ENCODE data around the gene FMO4.
"Not testable (repeated sequence)": the region's sequence is repeated elsewhere in the genome, so short reads cannot be mapped to it uniquely, and the experiment has no call there.

FMO4 gene, protein sequence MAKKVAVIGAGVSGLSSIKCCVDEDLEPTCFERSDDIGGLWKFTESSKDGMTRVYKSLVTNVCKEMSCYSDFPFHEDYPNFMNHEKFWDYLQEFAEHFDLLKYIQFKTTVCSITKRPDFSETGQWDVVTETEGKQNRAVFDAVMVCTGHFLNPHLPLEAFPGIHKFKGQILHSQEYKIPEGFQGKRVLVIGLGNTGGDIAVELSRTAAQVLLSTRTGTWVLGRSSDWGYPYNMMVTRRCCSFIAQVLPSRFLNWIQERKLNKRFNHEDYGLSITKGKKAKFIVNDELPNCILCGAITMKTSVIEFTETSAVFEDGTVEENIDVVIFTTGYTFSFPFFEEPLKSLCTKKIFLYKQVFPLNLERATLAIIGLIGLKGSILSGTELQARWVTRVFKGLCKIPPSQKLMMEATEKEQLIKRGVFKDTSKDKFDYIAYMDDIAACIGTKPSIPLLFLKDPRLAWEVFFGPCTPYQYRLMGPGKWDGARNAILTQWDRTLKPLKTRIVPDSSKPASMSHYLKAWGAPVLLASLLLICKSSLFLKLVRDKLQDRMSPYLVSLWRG

DNA sequence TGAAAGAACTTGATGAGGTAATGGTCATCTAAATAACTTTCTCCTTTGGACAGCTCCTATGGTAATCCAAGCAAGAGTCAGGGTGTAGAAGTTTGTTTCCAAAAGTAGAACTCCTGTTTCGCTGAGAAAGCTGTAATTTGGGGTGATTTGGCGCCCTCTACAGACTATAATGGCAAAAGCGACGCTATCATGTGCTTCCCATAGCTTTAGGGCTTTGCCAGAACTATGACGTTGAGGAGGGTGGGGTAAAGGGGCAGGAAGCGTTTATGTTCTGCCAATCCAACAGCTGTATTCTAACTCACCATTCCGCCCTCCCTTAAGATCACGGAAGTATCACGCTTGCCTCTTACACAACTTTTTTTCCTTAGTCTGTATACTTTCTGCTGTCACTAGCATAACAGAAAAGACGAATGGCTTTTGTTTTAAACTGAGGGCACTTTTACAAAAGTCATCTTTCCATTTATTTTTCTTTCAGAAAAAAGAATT is at the start of gene FMO4:
TSS of gene FMO4 (plus strand) at position 349 of the 486 bp plus-strand sequence. CDS start 5,643 bp downstream, outside the sequence.
- peak; percentile 70 to 82 for DNase-seq

DNA sequence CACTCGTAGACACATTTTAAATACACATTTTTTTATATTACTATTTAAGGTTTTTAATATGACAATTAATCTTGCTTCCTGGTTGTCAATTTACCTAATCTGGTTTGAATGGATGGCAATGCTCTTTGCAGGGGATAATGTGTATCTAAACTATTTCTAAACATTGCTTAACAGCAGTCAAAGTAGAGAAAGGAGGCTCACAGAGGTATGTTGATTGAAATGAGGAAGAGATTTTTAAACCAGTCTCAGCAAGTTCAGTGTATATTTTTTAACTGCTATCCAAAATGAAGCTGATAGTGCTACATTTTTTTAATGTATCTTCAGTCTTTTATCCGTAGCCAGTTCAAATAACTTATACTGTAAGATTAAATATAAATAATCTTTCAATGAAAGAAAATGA is 48.3 kb upstream of the FMO4 start:
- no peak for DNase-seq

DNA sequence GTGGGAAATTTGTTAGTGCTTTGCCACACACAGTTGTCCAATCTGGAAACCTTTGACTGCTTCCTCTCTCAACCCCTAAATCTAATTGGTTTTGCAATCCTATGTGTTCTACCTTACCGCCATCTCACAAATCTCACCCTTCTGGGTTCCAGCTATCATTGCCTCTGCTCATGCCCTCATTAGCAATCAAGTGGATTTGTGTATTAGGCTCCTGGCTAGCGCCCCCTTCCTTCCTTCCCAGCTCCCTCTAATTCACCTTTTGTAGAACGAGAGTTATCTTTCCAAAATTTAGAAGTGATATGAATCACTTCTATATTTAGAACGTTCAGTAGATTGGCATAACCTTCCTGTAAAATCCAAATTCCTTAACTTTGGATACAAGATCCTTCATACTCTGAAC is 47.1 kb upstream of the FMO4 start:
- no peak for DNase-seq

DNA sequence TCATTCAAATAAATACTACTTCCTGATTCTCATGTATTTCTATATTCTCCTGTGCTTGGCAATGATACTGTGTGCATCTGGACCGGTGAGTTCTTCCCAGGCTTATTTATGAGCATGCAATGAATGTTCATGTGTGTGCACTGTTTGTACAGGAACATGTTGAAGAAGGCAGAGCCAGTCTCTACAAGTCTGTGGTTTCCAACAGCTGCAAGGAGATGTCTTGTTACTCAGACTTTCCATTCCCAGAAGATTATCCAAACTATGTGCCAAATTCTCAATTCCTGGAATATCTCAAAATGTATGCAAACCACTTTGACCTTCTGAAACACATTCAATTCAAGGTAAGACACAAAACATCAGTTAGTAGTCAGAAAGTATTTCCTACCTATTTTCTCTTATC is 46.6 kb upstream of the FMO4 start:
- DNase-seq, result no peak

DNA sequence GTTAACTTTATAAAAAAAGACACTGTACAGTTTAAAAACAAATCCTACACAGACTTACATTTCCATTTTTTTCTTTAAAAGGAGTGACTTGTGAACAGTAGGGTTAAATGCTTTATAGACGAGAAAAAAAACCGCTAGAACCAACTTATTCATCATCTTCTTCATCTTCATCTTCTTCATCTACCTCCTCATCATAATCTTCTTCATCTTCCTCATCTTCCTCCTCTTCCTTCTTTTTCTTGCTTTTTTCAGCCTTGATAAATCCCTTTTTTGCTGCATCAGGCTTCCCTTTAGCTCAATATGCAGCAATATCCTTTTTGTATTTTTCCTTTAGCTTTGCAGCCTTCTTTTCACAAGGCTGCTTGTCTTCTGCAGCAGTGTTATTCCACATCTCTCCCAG is 43.2 kb upstream of the FMO4 start:
- DNase-seq, result no peak

DNA sequence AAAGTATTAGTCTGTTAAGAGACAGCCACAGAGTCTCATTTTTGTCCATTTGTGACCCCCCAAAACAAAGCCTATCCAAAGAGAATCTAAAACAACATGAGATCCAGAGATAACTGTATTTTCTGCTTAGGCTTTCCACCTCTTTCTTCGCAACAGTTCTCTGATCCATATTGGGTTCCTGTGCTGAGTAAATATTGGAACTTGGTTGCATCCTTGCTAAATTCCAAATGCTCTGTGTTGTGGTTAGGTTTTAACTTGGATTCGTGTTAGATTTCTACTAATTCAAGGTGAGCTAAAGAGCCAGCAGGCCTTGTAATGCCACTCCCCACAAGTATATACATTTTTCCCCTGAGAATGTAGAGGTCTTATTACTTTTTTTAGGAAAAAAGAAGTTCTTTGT is 36.4 kb upstream of the FMO4 start:
- DNase-seq, result no peak

DNA sequence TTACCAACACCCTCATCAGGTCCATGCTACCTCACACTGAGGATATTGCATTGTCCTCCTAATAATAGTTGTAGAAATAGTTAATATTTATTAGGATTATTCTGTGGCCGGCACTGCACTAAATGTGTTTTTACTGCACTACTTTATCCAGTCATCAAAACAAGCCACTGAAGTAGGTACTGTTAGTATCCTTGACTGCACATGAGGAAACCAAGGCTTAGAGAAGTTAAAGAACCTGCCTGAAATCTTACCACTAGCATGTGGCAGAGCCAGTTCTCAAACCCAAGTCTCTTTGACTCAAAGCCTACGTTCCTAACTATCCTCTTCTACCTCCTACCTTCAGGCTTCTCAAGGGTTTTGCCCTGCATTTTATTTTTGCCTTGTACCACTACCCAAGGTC is 34.7 kb upstream of the FMO4 start:
- DNase-seq, result no peak

DNA sequence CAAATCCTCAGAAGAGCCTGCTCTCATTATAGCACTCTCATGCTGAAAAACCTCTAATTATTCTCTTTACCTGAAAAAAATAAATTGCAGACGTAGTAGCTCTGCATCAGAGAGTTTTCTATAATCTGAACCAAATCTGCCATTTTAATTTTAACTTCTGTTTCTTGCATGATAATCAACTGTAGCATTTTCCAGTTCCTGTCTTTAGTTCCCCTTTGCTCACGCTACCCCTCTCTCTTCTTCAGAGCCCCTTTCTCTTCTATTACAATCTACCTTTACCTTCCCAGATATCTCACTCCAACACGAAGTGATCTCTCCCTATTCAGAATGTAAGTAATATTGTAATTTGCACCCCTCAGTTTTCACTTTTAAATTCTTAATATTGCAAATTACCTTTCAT is 34.3 kb upstream of the FMO4 start:
- DNase-seq, result no peak

DNA sequence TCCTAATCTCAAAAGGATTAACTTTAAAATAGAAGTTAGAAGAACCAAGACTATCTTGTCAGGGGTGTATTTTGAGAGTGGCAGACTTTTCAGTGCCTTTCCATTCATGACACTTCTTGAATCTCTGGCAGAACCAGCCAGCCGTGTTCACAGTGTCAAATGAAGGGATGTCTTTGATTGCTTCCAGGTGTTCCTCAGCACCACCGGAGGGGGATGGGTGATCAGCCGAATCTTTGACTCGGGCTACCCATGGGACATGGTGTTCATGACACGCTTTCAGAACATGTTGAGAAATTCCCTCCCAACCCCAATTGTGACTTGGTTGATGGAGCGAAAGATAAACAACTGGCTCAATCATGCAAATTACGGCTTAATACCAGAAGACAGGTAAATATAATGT is 33.4 kb upstream of the FMO4 start:
- no peak for DNase-seq

DNA sequence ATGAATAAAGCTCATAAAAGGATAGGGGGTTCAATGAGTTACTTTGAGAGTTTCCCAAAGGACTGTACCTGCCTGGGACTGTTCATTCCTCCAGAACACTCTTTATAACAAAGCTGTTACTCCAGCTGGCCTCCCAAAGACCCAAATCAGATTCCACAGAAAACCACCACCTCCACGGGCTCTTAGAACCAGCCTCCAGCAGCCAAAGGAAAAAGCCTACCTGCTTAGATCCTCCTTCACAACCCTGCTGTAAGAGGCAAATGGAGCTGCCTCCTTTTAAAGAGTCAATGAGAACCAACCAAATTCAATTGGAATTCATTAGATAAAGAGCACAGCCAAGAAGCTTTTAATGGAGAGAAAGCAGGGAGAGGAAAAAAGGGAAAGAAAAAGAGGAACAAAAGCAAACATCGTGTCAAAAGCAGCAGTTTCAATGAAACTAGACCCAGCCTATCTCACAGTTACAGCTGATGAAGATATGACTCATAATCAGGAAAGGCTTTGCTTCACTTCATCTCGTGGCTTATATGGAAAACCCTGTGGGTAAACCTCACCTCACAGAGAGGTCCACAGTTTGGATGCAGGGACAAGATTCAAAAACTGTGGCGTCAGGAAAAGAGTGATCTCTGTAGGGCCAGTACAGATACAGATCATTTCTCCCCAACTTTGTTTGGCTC is 27.8 kb upstream of the FMO4 start:
- DNase-seq, result no peak

DNA sequence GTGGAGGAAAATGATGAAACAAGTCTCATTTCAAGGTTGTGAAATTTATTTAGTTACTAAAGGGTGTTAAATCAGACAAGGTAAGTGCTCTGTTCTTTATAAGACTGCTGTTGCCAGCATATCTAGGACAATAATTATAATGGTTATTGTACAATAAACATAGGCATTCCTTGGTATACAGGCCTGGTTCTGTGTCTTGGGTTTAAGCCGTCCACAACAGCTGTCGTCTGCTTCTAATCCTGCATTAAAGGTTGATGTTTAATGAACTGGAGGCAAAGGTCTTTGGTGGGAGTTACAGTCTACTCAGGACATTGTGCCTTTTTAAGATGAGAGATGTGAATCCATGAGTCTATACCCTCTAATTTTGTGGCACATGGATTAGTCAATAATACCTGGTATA is 23.4 kb upstream of the FMO4 start:
- no peak for DNase-seq

DNA sequence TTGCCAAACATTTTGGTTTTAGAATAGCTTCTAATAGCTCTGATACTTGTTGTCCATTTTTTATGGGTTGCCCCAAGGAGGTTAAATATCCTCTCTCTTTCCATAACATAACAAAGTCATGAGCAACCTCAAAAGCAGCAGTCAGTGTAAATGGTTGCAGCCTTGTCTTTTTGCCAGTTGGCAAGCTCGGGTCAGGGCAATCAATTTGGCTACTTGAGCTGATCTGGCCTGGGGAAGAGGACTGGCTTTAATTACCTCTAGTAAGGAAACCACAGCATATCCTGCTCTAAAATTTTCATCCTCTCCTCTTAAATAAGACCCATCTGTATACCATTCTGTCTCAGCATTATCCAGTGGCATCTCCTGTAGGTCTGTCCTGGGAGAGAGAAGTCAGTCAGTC is 21.2 kb upstream of the FMO4 start:
- no peak for DNase-seq

DNA sequence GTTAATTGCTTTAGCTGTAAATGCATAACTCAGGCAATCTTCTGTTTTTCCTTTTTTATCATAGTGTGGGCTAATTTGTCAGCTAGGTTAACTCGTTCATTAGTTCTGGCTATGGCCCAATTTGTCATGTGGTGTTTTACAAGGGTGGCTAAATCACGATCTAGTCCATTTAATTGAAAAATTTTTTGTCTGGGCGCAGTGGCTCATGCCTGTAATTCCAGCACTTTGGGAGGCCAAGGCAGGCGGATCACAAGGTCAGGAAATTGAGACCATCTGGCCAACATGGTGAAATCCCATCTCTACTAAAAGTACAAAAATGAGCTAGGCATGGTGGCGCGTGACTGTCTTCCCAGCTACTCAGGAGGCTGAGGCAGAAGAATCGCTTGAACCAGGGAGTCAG is 18.6 kb upstream of the FMO4 start:
- DNase-seq, result not testable (repeated sequence)

DNA sequence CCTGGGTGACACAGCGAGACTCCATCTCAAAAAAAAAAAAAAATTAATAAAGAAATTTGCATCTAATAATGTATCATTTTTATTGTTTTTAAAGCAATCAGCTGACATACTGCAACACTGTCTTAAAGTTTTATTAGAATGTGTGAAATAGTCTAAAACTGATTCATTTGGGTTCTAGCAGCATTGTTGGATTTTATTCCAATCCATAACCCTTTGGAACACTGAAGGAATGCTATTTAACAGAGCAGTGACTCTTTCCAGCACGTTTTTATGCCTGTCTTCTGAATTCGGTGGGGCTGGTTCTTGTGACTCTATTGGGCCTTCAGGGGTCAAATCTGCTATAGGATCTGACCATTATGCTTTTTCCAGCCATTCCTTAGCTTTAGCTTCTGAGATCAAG is 18.2 kb upstream of the FMO4 start:
- no peak for DNase-seq

DNA sequence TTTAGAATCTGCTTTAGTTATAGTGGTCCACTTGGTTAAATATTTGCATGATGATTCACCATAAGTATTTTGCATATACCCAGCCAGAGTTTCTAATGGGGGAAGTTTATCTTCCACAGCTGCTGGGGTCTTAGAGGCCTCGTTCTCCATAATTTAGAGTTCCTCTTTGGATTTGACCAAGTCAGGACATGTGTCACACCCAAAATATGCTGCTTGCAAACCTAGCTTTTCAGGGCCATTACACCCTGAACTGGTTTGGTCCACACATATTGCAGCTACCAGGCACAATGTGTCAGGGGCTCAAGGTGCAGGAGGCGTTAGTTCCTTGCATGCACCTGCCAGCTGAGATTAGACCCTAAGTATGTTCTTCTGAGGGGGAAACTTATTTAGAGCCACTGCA is 17.1 kb upstream of the FMO4 start:
- DNase-seq, result no peak

DNA sequence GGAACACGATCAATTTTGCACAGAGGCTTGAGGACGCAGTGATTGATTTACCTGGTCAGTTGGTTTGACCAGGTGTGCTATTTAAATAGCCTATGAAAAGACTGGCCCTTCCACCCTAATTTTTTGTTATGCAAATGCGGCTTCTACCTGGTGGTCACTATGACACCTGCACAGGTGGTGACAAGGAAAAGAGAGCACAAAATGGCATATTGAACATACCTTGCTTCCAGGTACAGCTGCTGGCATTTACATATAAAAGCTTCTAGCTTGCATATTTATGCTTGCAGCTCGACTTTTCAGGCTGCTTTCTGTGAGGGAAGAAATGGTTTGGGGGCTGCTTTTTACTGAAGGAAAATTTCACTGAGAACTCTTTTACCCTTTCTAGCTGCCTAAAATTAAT is 15.3 kb upstream of the FMO4 start:
- DNase-seq, result no peak

DNA sequence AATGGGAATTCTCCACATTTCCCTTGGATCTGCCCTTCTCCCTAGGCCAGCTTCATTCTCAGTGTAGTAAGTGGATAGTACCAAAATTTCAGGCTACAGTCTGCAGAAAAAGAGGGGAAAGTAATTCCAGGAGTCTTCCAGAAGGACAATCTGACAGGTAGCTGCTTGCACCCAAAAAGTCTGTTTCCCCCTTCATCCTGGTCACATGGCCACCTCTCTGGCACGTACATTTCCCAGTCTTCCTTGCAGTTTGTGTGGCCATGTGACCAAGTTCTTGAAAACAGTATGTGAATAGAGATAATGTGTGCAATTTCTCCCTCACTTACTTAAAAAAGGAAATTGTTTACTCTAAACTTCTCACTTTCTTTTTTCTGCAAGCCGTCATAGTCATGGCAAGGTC is 14.6 kb upstream of the FMO4 start:
- DNase-seq, result no peak

DNA sequence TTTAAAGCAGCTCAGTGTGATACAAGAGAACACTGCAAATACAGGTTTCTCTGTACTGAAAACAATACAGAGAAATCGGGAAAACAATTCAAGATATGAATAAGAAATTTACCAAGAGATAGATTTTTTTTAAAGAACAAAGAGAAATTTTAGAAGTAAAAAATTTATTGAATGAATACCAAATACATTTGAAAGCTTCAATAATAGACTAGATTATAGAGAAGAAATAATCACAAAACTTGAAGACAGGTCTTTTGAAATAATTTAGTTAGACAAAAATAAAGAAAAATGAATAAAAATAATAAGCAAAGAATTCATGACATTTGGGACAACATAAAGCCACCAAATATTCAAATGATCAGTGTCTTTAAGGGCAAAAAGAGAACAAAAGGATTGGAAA is 13.6 kb upstream of the FMO4 start:
- no peak for DNase-seq

DNA sequence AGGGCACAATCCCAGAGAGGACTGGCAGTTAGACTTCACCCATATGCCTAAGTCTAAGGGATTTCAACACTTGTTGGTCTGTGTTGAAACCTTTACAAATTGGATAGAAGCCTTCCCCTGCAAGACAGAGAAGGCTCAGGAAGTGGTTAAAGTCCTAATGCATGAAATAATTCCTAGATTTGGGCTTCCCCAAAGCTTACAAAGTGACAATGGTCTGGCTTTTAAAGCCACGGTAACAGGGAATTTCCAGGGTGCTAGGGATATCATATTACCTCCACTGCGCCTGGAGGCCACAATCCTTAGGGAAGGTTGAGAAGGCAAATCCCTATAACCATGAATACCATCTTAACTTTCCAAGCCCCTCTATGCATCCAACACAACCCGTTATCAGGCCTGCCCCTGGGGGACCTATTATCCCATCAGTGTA is 3.3 kb upstream of the FMO4 start:
- no peak for DNase-seq

DNA sequence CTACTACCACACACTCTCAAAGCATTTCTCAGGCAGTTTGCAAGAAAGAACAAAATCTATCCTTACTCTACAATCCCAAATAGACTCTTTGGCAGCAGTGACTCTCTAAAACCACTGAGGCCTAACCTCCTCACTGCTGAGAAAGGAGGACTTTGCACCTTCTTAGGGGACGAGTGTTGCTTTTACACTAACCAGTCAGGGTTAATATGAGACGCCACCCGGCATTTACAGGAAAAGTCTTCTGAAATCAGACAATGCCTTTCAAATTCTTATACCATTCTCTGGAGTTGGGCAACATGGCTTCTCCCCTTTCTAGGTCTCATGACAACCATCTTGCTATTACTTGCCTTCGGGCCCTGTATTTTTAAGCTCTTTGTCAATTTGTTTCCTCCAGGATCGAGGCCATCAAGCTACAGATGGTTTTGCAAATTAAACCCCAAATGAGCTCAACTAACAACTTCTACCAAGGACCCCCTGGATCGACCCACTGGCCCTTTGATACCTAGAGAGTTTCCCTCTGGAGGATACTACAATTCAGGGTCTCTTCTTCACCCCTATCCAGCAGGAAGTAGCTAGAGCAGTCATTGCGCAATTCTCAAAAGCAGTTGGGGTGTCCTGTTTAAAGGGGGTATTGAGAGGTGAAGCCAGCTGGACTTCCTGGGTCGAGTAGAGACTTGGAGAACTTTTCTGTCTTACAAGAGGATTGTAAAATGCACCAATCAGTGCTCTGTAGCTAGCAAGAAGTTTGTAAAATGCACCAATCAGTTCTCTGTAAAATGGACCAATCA is 2.0 kb upstream of the FMO4 start:
- DNase-seq, result no peak

DNA sequence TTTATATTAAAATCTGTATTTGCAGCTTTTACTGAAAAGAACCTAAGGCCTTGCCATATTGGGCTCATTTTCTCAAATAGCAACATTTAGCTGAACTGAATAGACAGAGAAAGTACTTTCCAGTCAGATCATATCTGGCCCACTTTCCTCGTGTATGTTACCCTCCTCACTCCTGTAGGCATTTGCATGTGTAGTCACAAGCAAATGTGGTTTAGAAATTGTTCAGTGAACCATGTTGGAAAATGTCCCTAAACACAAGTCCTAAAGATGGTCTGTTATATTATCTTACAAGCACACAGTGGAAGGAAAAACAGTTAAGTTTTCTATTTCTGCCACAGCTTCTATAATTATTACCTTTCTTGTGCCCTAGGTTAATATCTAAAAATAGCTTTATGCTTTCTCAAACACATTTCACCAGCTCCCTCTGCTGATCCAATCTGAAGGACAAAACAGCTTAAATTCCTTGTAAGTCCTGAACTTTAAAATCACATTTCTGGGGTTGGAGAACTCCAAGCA is 606 bp upstream of the FMO4 start:
- DNase-seq, result no peak

DNA sequence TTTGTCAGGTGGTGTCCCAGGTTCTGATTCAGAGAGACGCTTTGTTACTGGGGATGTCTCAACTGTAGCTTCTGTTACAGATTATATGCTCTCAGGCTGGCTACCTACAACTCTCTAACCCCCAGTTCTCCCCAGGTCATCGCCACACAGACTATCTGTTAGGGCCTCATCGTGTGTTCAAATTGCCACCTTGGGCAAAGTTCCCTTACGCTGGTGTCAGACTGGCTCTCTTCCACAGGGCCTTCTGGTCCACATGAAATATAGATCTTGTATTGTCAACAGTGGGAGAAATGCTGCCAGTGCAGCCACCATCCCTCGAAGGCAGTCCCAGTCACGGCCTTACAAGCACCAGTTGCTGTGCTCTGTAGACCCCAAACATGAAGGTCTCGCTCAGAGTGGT is 15.3 kb downstream of the FMO4 start:
- no peak for DNase-seq

DNA sequence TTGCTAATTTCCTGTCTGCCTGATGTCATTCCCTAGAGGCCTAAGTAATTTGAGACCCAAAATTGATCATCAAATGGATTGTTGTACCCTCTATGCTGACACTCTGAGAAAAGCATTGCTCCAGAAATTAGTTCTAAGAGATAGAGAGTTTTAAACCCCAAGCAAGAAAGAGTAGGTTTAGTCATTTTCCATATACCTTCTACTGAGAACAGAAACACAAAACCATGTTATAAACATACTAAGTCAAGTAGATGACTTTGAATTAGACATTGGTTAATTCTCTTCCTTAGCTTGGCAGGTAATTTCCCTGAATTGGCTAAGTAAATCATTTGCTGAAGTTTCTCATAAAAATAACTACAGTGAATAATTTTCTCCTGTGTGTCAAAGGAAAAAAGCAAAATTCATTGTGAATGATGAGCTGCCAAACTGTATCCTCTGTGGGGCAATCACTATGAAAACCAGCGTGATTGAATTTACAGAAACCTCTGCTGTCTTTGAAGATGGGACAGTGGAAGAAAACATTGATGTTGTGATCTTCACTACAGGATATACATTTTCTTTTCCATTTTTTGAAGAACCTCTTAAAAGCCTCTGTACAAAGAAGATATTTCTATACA is 20.1 kb downstream of the FMO4 start:
- DNase-seq, result no peak
